Measurements from ENCODE around the gene AP3B2. TPM values are rescaled to one million over a fixed set of nuclear protein-coding genes. Genes with fewer than 3 reads are reported as not detected.

Gene AP3B2
- total RNA-seq, 2 donors from 2014 or later: 0.51 TPM; not detected in 1

DNA sequence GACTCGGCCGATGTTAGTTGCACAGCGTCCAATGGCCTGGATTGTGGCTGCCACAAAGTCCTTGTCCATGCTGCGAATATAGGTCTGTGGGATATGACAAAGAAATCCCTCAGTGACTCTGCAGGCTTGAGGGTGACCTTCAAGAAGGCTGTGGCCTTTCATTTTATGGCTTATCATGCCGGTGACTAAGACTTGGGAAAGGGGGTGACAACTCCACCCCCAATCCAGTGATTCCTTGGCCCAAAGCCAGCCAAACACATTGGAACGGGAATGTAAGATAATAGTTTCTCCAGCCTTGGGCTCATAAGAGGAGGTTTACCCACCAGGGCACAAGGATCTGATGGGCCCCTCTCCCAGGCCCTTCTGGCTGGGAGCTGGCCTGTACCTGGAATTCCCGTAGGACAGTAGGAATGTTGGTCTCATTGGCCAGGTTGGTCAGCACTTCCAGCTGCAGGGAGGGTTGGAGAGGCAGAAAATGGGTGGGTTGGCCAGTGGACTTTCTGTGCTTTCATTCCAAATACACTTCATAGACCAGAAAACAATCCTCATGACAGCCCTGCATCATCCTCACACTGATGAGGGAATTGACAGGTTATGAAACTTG, 31.9 kb downstream of the AP3B2 start:
- DNase-seq (ENCODE audit: low spot score): no peak
- Histone ChIP-seq H3K9me3 (no peaks in the 10 kb centered on the region), H3K4me1 (peaks cover 0 to 10% of the 10 kb centered on the region in 2 donors), H3K27me3 (peaks cover 0 to 14% of the 10 kb centered on the region in 2 donors), H3K4me3 (no peak overlapping the region), H3K36me3 (no peaks in the 10 kb centered on the region), H3K27ac (no peak overlapping the region)
- no peak for TF ChIP-seq CTCF (IDR thresholded peaks at IDR 0.05)

GRCh38 chr15:82674873-82675272, 34.8 kb downstream of the AP3B2 start:
- no peaks in the 10 kb centered on the region for H3K4me1 ChIP-seq
- H3K27ac ChIP-seq: no peak overlapping the region
- no peak for DNase-seq (ENCODE audit: low spot score)
- no peak overlapping the region for H3K4me3 ChIP-seq
- H3K27me3 ChIP-seq: peaks cover 0 to 3% of the 10 kb centered on the region in 2 donors
- TF ChIP-seq CTCF (IDR thresholded peaks at IDR 0.05): no peak
- no peaks in the 10 kb centered on the region for H3K36me3 ChIP-seq
- H3K9me3 ChIP-seq: no peaks in the 10 kb centered on the region

DNA sequence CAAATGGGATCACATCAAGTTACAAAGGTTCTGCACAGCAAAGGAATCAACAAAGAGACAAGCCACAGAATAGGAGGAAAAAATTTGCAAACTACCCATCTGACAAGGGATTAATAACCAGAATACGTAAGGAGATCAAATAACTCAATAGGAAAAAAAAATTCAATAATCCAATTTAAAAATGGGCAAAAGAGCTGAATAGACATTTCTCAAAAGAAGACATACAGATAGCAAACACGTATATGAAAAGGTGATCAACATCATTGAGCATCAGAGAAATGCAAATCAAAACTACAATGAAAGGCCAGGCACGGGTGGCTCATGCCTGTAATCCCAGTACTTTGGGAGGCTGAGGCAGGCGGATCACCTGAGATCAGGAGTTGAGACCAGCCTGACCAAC, 39.0 kb downstream of the AP3B2 start:
- no peaks in the 10 kb centered on the region for H3K9me3 ChIP-seq
- no peaks in the 10 kb centered on the region for H3K36me3 ChIP-seq
- no peaks in the 10 kb centered on the region for H3K4me1 ChIP-seq
- no peak overlapping the region for H3K4me3 ChIP-seq
- no peaks in the 10 kb centered on the region for H3K27me3 ChIP-seq
- no peak overlapping the region for H3K27ac ChIP-seq
- DNase-seq (ENCODE audit: low spot score): no peak
- TF ChIP-seq CTCF (IDR thresholded peaks at IDR 0.05): no peak

DNA sequence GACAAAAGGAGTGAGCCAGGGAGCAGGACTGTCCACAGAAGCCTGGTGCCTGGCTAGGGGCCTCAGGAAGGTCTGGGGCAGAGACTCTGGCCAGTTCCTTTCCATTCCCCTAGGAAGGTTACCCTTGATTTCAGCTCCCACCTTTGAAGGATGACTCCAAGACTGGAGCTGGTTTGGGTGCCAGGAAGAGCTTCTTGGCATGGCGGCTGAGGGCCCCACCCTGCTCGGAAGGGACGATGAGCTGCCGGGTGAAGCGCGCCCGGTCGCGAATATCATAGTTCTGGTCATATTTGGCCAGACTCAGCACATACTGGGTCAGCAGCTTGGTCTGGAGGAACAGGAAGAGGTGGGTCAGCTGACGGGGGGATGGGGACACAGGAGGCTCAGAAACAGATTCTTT, 43.1 kb downstream of the AP3B2 start:
- Histone ChIP-seq H3K27me3 (no peaks in the 10 kb centered on the region), H3K9me3 (no peaks in the 10 kb centered on the region), H3K4me3 (no peak overlapping the region), H3K36me3 (no peaks in the 10 kb centered on the region), H3K27ac (no peak overlapping the region), H3K4me1 (no peaks in the 10 kb centered on the region)
- TF ChIP-seq CTCF (IDR thresholded peaks at IDR 0.05): no peak
- DNase-seq (ENCODE audit: low spot score): no peak

DNA sequence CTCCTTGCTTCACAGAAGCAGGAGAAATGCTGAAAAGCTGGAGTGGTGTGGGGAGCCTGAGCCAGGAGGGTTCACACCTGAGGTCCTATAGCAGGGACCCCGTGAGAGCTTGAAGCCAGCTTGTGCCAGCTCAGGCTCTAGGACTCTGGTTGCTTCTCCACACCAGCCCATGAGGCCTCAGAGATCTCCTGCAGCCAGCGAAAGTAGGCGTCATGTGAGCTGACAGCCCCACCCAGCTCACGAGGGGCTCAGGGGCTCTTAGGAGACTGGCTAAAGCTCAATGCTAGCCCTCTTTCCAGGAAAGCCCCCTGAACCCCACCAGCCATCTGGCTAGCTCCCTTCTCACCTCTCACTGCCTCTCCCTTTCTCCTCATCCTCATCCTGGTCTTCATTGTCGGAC, 45.7 kb downstream of the AP3B2 start:
- Histone ChIP-seq H3K4me3 (no peak overlapping the region), H3K36me3 (no peaks in the 10 kb centered on the region), H3K27me3 (no peaks in the 10 kb centered on the region), H3K9me3 (no peaks in the 10 kb centered on the region), H3K4me1 (no peaks in the 10 kb centered on the region), H3K27ac (no peak overlapping the region)
- no peak for DNase-seq (ENCODE audit: low spot score)
- no peak for TF ChIP-seq CTCF (IDR thresholded peaks at IDR 0.05)

DNA sequence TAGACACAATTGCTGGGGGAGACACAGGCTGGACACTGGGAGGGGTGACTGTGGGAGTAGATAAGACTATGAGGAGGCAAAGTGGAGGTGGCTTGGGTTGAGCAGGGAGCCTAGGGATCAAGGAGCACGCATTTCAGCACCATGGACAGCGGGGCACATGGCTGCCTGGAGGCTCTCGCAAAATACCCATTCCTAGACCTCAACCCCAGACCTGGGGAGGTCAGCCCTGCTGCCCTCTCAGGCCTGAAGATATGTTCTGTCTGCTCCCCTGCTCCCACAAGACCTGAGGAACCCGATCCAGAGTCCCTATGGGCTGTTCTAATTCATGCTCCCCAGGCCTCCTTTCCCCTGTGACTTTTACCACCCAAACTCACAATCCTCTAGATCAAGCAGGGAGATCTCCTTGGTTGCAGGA, 46.5 kb downstream of the AP3B2 start:
- DNase-seq (ENCODE audit: low spot score): no peak
- TF ChIP-seq CTCF (IDR thresholded peaks at IDR 0.05): no peak
- Histone ChIP-seq H3K4me1 (no peaks in the 10 kb centered on the region), H3K27ac (no peak overlapping the region), H3K9me3 (no peaks in the 10 kb centered on the region), H3K36me3 (no peaks in the 10 kb centered on the region), H3K27me3 (no peaks in the 10 kb centered on the region), H3K4me3 (no peak overlapping the region)
